Panc1 (cell line): ENCODE data around the gene NPHP4. TPM values are rescaled to one million over a fixed set of nuclear protein-coding genes. Genes with fewer than 3 reads are reported as not detected.

Source experiments
- ATAC-seq: fragments of 200-7000 bp; cut with Tn5 transposase; 2 replicates; pipeline ENCODE4 v1.9.1; 2020; ENCODE audit warnings: mild to moderate bottlenecking, moderate library complexity
- BruUV-seq: library from RNA; stranded (reverse); fragments of 400-500 nt; replicated peaks from 2 replicates; lab custom pipeline; 2021; lab: Mats Ljungman, UMichigan
- CTCF ChIA-PET: fragments of 300-600 bp; sonication (Branson Sonifier 250); formaldehyde crosslinking; loops from one replicate; lab custom pipeline; 2022; ENCODE audit warnings: antibody characterized with exemption; lab: Charles Lee
- POLR2A ChIA-PET: fragments of 300-600 bp; sonication (Branson Sonifier 250); formaldehyde crosslinking; loops from one replicate; lab custom pipeline; 2022; ENCODE audit warnings: antibody characterized with exemption; lab: Charles Lee
- DNase-seq: peaks from one replicate; pipeline ENCODE4 v3.0.0-alpha.2; 2010; ENCODE audit warnings: low read depth, low spot score
- H3K27ac ChIP-seq: 2 replicates; pipeline ENCODE4 v1.5.1; 2011; ENCODE audit warnings: mild to moderate bottlenecking, low read length, inconsistent platforms
- H3K27me3 ChIP-seq: fragments of 200-500 bp; sonication (Bioruptor generic); 2 replicates; pipeline ENCODE4 v1.6.0; 2014; ENCODE audit warnings: low read length, inconsistent platforms; ENCODE audit not compliant: control insufficient read depth, insufficient read depth
- H3K36me3 ChIP-seq: fragments of 200-500 bp; sonication (Bioruptor generic); 2 replicates; pipeline ENCODE4 v1.5.1; 2014; ENCODE audit warnings: inconsistent platforms, mild to moderate bottlenecking, low read length, moderate library complexity; ENCODE audit not compliant: control insufficient read depth, insufficient read depth
- H3K4me1 ChIP-seq: 2 replicates; pipeline ENCODE4 v1.5.1; 2011; ENCODE audit warnings: inconsistent platforms, mild to moderate bottlenecking, low read length, moderate library complexity; ENCODE audit not compliant: control insufficient read depth, insufficient read depth
- H3K4me3 ChIP-seq, 2 experiments: 2 replicates each; pipeline ENCODE4 v1.5.1; 2011 to 2012; ENCODE audit warnings: low read depth in 2 of 2, low read length in 2 of 2, mild to moderate bottlenecking in 2 of 2, inconsistent platforms in 1 of 2, moderate library complexity in 1 of 2
- H3K9me3 ChIP-seq: fragments of 200-500 bp; sonication (Bioruptor generic); 2 replicates; pipeline ENCODE4 v1.5.1; 2014; ENCODE audit warnings: low read depth, mild to moderate bottlenecking, inconsistent platforms, low read length, moderate library complexity; ENCODE audit not compliant: control insufficient read depth, insufficient read depth
- POLR2AphosphoS5 ChIP-seq: IDR thresholded peaks from 2 replicates; pipeline ENCODE4 v1.6.1; 2012; ENCODE audit warnings: mild to moderate bottlenecking, low read depth, low read length, moderate library complexity
- SIN3A ChIP-seq: IDR thresholded peaks from 2 replicates; pipeline ENCODE4 v1.6.1; 2012; ENCODE audit warnings: low read depth, mild to moderate bottlenecking, low read length, moderate library complexity, borderline replicate concordance; ENCODE audit not compliant: insufficient read depth
- TCF7L2 ChIP-seq: IDR thresholded peaks from 2 replicates; pipeline ENCODE4 v1.6.1; 2011; ENCODE audit warnings: mild to moderate bottlenecking, low read depth, low read length, inconsistent platforms
- in situ Hi-C: cut with HindIII; loops from 2 replicates; pipeline ENCODE4 v1.10.0; 2016; ENCODE audit warnings: low sequenced_read_pairs, low pct_unique_long_range_greater_than_20kb
- intact Hi-C: fragments of 100-400 bp; cut with micrococcal nuclease; formaldehyde crosslinking; loops from one replicate; pipeline ENCODE4 v1.10.0; 2022; ENCODE audit not compliant: unreplicated experiment
- total RNA-seq: library from RNA; stranded (reverse); gene quantifications from one replicate; pipeline ENCODE4 v1.2.1, GENCODE V29; 2021; ENCODE audit not compliant: unreplicated experiment
- TF ChIP-seq, protein P1 (sequence below), 2 experiments: IDR thresholded peaks; 2 replicates each; pipeline ENCODE4 v1.6.1; 2011 to 2012; ENCODE audit warnings: low read depth in 2 of 2, control low read depth in 1 of 2, low read length in 1 of 2, mild to moderate bottlenecking in 1 of 2, moderate library complexity in 1 of 2; ENCODE audit not compliant: insufficient read depth in 1 of 2
- TF ChIP-seq, protein P2 (sequence below): fragments of 450-650 bp; IDR thresholded peaks from 2 replicates; pipeline ENCODE4 v1.5.1; 2017; ENCODE audit warnings: mild to moderate bottlenecking

The NPHP4 gene
- total RNA-seq, 1 experiment from 2014 or later = 20.1 TPM

DNA sequence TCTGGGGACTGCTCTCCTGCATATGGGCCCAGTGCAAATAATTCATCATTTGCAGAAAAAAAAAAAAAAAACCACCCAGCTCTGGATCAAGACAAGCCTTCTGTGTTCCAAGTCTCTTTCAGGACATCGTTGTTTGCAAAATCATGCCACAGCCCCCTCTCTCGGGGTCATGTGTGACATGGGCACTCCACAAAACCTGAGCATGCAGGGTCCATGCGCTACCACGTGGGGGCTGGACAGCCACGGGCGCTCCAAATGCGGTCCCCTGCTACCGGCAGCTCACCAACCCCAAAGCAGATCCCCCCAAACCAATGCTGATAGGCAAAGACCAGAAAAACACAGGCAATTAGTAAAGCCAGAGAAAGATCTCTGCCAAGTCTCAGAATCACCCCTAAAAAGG, 17.6 kb downstream of the NPHP4 start:
- no peak overlapping the region for H3K27ac ChIP-seq
- ChIA-PET POLR2A (no interaction called here), CTCF (no interaction called here)
- peaks cover 4% of the 10 kb centered on the region; the same call in 1 of the 2 replicates for H3K9me3 ChIP-seq
- H3K4me1 ChIP-seq = no peaks in the 10 kb centered on the region
- no peak for DNase-seq
- in situ Hi-C loops = no loop called here
- H3K27me3 ChIP-seq = no peaks in the 10 kb centered on the region
- no TSS peak for BruUV-seq
- no peak overlapping the region for H3K4me3 ChIP-seq
- intact Hi-C loops = loop anchor here (10.0 kb wide), 1 partner anchor 460 kb away; no protein-coding TSS in a partner anchor
- no peak for ATAC-seq
- peaks cover 2% of the 10 kb centered on the region for H3K36me3 ChIP-seq
- TF ChIP-seq, protein P1, sequence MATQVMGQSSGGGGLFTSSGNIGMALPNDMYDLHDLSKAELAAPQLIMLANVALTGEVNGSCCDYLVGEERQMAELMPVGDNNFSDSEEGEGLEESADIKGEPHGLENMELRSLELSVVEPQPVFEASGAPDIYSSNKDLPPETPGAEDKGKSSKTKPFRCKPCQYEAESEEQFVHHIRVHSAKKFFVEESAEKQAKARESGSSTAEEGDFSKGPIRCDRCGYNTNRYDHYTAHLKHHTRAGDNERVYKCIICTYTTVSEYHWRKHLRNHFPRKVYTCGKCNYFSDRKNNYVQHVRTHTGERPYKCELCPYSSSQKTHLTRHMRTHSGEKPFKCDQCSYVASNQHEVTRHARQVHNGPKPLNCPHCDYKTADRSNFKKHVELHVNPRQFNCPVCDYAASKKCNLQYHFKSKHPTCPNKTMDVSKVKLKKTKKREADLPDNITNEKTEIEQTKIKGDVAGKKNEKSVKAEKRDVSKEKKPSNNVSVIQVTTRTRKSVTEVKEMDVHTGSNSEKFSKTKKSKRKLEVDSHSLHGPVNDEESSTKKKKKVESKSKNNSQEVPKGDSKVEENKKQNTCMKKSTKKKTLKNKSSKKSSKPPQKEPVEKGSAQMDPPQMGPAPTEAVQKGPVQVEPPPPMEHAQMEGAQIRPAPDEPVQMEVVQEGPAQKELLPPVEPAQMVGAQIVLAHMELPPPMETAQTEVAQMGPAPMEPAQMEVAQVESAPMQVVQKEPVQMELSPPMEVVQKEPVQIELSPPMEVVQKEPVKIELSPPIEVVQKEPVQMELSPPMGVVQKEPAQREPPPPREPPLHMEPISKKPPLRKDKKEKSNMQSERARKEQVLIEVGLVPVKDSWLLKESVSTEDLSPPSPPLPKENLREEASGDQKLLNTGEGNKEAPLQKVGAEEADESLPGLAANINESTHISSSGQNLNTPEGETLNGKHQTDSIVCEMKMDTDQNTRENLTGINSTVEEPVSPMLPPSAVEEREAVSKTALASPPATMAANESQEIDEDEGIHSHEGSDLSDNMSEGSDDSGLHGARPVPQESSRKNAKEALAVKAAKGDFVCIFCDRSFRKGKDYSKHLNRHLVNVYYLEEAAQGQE (IDR thresholded peaks at IDR 0.05; ENCODE audit: insufficient read depth in 1 of 2, low read depth in 2 of 2, low read length in 1 of 2) = no peak
- no peak for TF ChIP-seq POLR2AphosphoS5
- TF ChIP-seq, protein P2, sequence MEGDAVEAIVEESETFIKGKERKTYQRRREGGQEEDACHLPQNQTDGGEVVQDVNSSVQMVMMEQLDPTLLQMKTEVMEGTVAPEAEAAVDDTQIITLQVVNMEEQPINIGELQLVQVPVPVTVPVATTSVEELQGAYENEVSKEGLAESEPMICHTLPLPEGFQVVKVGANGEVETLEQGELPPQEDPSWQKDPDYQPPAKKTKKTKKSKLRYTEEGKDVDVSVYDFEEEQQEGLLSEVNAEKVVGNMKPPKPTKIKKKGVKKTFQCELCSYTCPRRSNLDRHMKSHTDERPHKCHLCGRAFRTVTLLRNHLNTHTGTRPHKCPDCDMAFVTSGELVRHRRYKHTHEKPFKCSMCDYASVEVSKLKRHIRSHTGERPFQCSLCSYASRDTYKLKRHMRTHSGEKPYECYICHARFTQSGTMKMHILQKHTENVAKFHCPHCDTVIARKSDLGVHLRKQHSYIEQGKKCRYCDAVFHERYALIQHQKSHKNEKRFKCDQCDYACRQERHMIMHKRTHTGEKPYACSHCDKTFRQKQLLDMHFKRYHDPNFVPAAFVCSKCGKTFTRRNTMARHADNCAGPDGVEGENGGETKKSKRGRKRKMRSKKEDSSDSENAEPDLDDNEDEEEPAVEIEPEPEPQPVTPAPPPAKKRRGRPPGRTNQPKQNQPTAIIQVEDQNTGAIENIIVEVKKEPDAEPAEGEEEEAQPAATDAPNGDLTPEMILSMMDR = no peak
- no peak for TF ChIP-seq SIN3A

DNA sequence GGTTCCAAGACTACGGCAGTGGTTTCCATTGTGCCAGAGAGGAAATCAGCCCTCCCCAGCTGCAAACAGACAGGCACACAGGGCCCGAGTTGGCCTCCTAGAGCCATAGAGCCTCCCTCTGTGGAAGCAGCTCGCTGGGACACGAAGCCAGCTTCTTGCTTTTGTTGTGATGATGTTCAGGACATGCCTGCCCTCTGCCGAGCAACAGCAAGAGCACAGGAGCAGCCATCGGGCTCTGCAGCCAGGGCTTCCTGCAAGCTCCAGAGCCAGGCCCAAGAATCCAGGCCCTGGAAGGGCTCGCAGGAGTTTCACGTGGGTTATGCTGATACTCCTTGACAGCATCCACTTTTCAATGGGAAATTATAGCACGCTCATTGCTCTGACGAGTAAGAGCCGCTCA, 18.5 kb downstream of the NPHP4 start:
- intact Hi-C loops = loop anchor here (10.0 kb wide), 1 partner anchor 459 kb away; no protein-coding TSS in a partner anchor
- Histone ChIP-seq H3K36me3 (peaks cover 2% of the 10 kb centered on the region), H3K27ac (no peak overlapping the region), H3K4me1 (no peaks in the 10 kb centered on the region), H3K9me3 (peaks cover 4% of the 10 kb centered on the region; the same call in 1 of the 2 replicates), H3K4me3 (no peak overlapping the region), H3K27me3 (no peaks in the 10 kb centered on the region)
- CTCF ChIA-PET = no interaction called here
- in situ Hi-C loops = no loop called here
- no TSS peak for BruUV-seq
- DNase-seq (no peak), ATAC-seq (no peak)
- POLR2A ChIA-PET = no interaction called here
- TF ChIP-seq SIN3A (no peak), POLR2AphosphoS5 (no peak), TCF7L2 (no peak)
- TF ChIP-seq, protein P2 = no peak
- TF ChIP-seq, protein P1 (IDR thresholded peaks at IDR 0.05; ENCODE audit: insufficient read depth in 1 of 2, low read depth in 2 of 2, low read length in 1 of 2) = no peak
